ENCODE data around the gene NMB.

DNA sequence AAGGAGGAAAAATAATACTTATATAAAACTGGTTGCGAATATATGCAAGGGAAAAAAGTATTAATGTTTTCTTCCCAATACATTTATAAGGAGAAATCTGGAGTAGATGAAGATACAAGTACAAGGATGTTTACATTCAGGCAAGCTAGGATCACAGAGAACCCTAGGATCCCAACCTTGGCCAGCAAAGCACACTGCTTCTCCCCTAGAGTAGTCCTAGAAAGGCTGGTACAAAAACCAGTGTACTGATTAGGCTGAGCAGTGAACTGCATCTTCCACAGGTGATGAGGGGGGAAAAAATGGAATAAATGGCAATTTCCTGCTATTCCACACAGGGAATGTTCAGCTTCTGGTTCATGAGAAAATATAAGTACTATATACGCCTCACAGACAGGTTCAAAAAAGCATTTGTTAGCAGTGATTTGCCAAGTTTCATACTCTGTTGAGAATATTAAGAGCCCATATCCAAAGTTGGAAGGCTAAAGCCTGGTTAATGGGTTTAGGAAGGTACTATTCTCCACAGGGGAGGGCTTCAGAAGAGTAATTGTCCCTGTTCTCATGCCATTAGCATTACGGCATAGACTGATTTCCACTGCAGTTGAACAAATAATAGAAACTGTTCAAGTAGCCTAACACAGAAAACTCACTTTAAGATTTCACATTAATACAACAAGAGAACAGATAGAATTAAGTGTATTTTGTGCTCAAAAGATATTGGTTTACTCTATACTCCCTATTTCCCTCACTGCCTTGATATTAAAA is 10.4 kb upstream of the NMB start:
- TF ChIP-seq, protein P1, sequence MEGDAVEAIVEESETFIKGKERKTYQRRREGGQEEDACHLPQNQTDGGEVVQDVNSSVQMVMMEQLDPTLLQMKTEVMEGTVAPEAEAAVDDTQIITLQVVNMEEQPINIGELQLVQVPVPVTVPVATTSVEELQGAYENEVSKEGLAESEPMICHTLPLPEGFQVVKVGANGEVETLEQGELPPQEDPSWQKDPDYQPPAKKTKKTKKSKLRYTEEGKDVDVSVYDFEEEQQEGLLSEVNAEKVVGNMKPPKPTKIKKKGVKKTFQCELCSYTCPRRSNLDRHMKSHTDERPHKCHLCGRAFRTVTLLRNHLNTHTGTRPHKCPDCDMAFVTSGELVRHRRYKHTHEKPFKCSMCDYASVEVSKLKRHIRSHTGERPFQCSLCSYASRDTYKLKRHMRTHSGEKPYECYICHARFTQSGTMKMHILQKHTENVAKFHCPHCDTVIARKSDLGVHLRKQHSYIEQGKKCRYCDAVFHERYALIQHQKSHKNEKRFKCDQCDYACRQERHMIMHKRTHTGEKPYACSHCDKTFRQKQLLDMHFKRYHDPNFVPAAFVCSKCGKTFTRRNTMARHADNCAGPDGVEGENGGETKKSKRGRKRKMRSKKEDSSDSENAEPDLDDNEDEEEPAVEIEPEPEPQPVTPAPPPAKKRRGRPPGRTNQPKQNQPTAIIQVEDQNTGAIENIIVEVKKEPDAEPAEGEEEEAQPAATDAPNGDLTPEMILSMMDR (IDR thresholded peaks at IDR 0.05) = no peak
- TF ChIP-seq POLR2A (IDR thresholded peaks at IDR 0.05; ENCODE audit: low read depth) = no peak
- no peak for TF ChIP-seq EP300 (IDR thresholded peaks at IDR 0.05)

All from esophagus muscularis mucosa (tissue), 4 donors.